OCI-LY1 (cell line): ENCODE data around the gene WWC2.

Source experiments
- H2AFZ ChIP-seq: fragments of 200-600 bp; sonication (generic), shearing (Covaris generic); 2 replicates; pipeline ENCODE4 v1.6.0; 2014; ENCODE audit warnings: antibody characterized with exemption, mild to moderate bottlenecking, low read length
- H3F3A ChIP-seq: fragments of 200-600 bp; sonication (generic), shearing (Covaris generic); 2 replicates; pipeline ENCODE4 v1.6.0; 2014; ENCODE audit warnings: mild to moderate bottlenecking, antibody characterized with exemption, low read length, moderate library complexity; ENCODE audit not compliant: insufficient read depth
- H3K27ac ChIP-seq: fragments of 200-600 bp; sonication (generic); 2 replicates; pipeline ENCODE4 v1.5.1; 2014; ENCODE audit warnings: low read length, mixed run types, mild to moderate bottlenecking, low read depth; ENCODE audit not compliant: poor library complexity, severe bottlenecking
- H3K27me3 ChIP-seq: fragments of 200-600 bp; sonication (generic); 2 replicates; pipeline ENCODE4 v1.6.0; 2014; ENCODE audit warnings: antibody characterized with exemption, mild to moderate bottlenecking, low read length, moderate library complexity; ENCODE audit not compliant: insufficient read depth
- H3K36me3 ChIP-seq: fragments of 200-600 bp; sonication (generic); 2 replicates; pipeline ENCODE4 v1.6.1; 2014; ENCODE audit warnings: mild to moderate bottlenecking, antibody characterized with exemption, low read length, moderate library complexity, mixed read lengths; ENCODE audit not compliant: insufficient read depth
- H3K4me1 ChIP-seq: fragments of 200-600 bp; sonication (generic); 2 replicates; pipeline ENCODE4 v1.5.1; 2014; ENCODE audit warnings: mild to moderate bottlenecking, low read length, moderate library complexity; ENCODE audit not compliant: insufficient read depth, severe bottlenecking
- H3K4me2 ChIP-seq: fragments of 200-600 bp; sonication (generic), shearing (Covaris generic); 2 replicates; pipeline ENCODE4 v1.6.1; 2014; ENCODE audit warnings: low read length
- H3K4me3 ChIP-seq: fragments of 200-600 bp; sonication (generic); 2 replicates; pipeline ENCODE4 v1.5.1; 2014; ENCODE audit warnings: low read length, low read depth, mild to moderate bottlenecking, mixed read lengths; ENCODE audit not compliant: poor library complexity, severe bottlenecking
- H3K79me2 ChIP-seq: fragments of 200-600 bp; shearing (Covaris generic); 2 replicates; pipeline ENCODE4 v1.6.1; 2016; ENCODE audit warnings: mixed run types, low read length, mixed read lengths; ENCODE audit not compliant: insufficient read depth
- H3K9ac ChIP-seq: fragments of 200-600 bp; sonication (generic), shearing (Covaris generic); 2 replicates; pipeline ENCODE4 v1.6.1; 2014; ENCODE audit warnings: mild to moderate bottlenecking, low read length, mixed read lengths
- H3K9me2 ChIP-seq: fragments of 200-600 bp; sonication (generic), shearing (Covaris generic); 2 replicates; pipeline ENCODE4 v1.6.1; 2014; ENCODE audit warnings: low read depth, mild to moderate bottlenecking, low read length, mixed read lengths
- H3K9me3 ChIP-seq: fragments of 200-600 bp; shearing (Covaris generic); 2 replicates; pipeline ENCODE4 v1.6.1; 2014; ENCODE audit warnings: low read length, mixed read lengths
- H4K20me1 ChIP-seq: fragments of 200-600 bp; sonication (generic), shearing (Covaris generic); 2 replicates; pipeline ENCODE4 v1.6.0; 2016; ENCODE audit warnings: mild to moderate bottlenecking, low read length; ENCODE audit not compliant: insufficient read depth
- CTCF ChIP-seq: fragments of 200-600 bp; sonication (generic), shearing (Covaris generic); IDR thresholded peaks from 2 replicates; pipeline ENCODE4 v1.5.1; 2017; ENCODE audit warnings: mild to moderate bottlenecking, antibody characterized with exemption, low read length, moderate library complexity, mixed read lengths
- EZH2 ChIP-seq: fragments of 200-600 bp; sonication (generic), shearing (Covaris generic); IDR thresholded peaks from 2 replicates; pipeline ENCODE4 v1.8.0; 2017; ENCODE audit warnings: borderline replicate concordance, mixed run types, mild to moderate bottlenecking, antibody characterized with exemption, low read length, moderate library complexity, mixed read lengths

WWC2 gene

GRCh38 chr4:183195534-183195933 is 96.5 kb downstream of the WWC2 start:
- Histone ChIP-seq H3K9me3 (no peaks in the 10 kb centered on the region), H3K9ac (no peak overlapping the region), H2AFZ (no peak overlapping the region), H3K4me2 (no peak overlapping the region), H3K4me1 (no peaks in the 10 kb centered on the region), H3K27ac (no peak overlapping the region), H3K27me3 (no peaks in the 10 kb centered on the region), H3F3A (no peaks in the 10 kb centered on the region), H3K79me2 (no peaks in the 10 kb centered on the region), H4K20me1 (no peaks in the 10 kb centered on the region), H3K4me3 (no peak overlapping the region), H3K9me2 (no peaks in the 10 kb centered on the region), H3K36me3 (no peaks in the 10 kb centered on the region)
- TF ChIP-seq CTCF (no peak), EZH2 (no peak)

- Histone ChIP-seq H2AFZ (no peak overlapping the region), H3K4me3 (no peak overlapping the region), H3K4me1 (no peaks in the 10 kb centered on the region), H3K4me2 (no peak overlapping the region), H3K79me2 (no peaks in the 10 kb centered on the region), H3K36me3 (no peaks in the 10 kb centered on the region), H3K27ac (no peak overlapping the region), H3F3A (no peaks in the 10 kb centered on the region), H3K27me3 (no peaks in the 10 kb centered on the region), H3K9ac (no peak overlapping the region), H3K9me2 (no peaks in the 10 kb centered on the region), H4K20me1 (no peaks in the 10 kb centered on the region), H3K9me3 (no peaks in the 10 kb centered on the region)
- no peak for TF ChIP-seq EZH2
- no peak for TF ChIP-seq CTCF
Measured at GRCh38 chr4:183197140-183197539, 98.1 kb downstream of the WWC2 start.

- H3K27ac ChIP-seq: no peak overlapping the region
- no peaks in the 10 kb centered on the region for H3K27me3 ChIP-seq
- TF ChIP-seq EZH2 (no peak), CTCF (no peak)
- no peak overlapping the region for H3K4me3 ChIP-seq
- H3K4me1 ChIP-seq: no peaks in the 10 kb centered on the region
- no peaks in the 10 kb centered on the region for H3K79me2 ChIP-seq
- no peaks in the 10 kb centered on the region for H3K36me3 ChIP-seq
- no peak overlapping the region for H2AFZ ChIP-seq
- no peaks in the 10 kb centered on the region for H4K20me1 ChIP-seq
- no peak overlapping the region for H3K9ac ChIP-seq
- no peaks in the 10 kb centered on the region for H3F3A ChIP-seq
- no peaks in the 10 kb centered on the region for H3K9me2 ChIP-seq
- no peak overlapping the region for H3K4me2 ChIP-seq
- H3K9me3 ChIP-seq: no peaks in the 10 kb centered on the region
Measured at GRCh38 chr4:183200453-183200852, 101.4 kb downstream of the WWC2 start.
